HepG2 (cell line): Measurements from ENCODE around the gene MYO7A. TPM values are rescaled to one million over a fixed set of nuclear protein-coding genes. Genes with fewer than 3 reads are reported as not detected.

ENCODE experiments used
- ATAC-seq: fragments of 200-7000 bp; cut with Tn5 transposase; 3 replicates; pipeline ENCODE4 v1.9.1; 2020; ENCODE audit warnings: mild to moderate bottlenecking, moderate library complexity
- BruUV-seq: library from RNA; stranded (reverse); fragments of 400-500 nt; replicated peaks from 2 replicates; lab custom pipeline; 2021; lab: Mats Ljungman, UMichigan
- CTCF ChIA-PET: fragments of 300-600 bp; formaldehyde crosslinking; extraction: SDS; loops from one replicate; lab custom pipeline; 2021; ENCODE audit warnings: low total read pairs, inconsistent platforms, low intra/inter-chr PET ratio; lab: Yijun Ruan, JAX
- POLR2A ChIA-PET: fragments of 350-600 bp; sonication (Branson Sonifier 250); formaldehyde crosslinking; loops from one replicate; lab custom pipeline; 2020; ENCODE audit warnings: antibody characterized with exemption, inconsistent platforms; lab: Yijun Ruan, JAX
- DNase-seq: peaks from one replicate; pipeline ENCODE4 v3.0.0-alpha.2; 2015; ENCODE audit warnings: low spot score
- FAIRE-seq: peaks from 3 replicates; lab custom pipeline; 2011; peaks lifted over from hg19 to GRCh38; lab: Jason Lieb, UNC
- H2AFZ ChIP-seq: one replicate; pipeline ENCODE4 v1.6.1; 2011; ENCODE audit warnings: low read length, inconsistent platforms
- H3K27ac ChIP-seq: fragments of 300-600 bp; 3 replicates; pipeline ENCODE4 v1.8.0; 2011; ENCODE audit warnings: mixed run types, mild to moderate bottlenecking, mixed read lengths, low read length, inconsistent platforms; ENCODE audit not compliant: insufficient read depth; ENCODE audit errors: extremely low read length
- H3K27me3 ChIP-seq, 2 experiments: fragments of 200-600 bp in 1 of 2; 2 replicates in 1 of 2; 3 replicates in 1 of 2; pipeline versions ENCODE4 v1.6.0 to v1.8.0; 2011; ENCODE audit warnings: low read length in 2 of 2, mild to moderate bottlenecking in 2 of 2, moderate library complexity in 2 of 2, inconsistent platforms in 1 of 2; ENCODE audit not compliant: insufficient read depth in 2 of 2, control insufficient read depth in 1 of 2
- H3K36me3 ChIP-seq, 2 experiments: fragments of 200-600 bp in 1 of 2; replicated peaks in 1 of 2; 2 replicates in 1 of 2; 3 replicates in 1 of 2; pipeline versions ENCODE4 v1.5.1 to v1.8.0; 2011; ENCODE audit warnings: low read length in 2 of 2, inconsistent platforms in 1 of 2; ENCODE audit not compliant: insufficient read depth in 2 of 2, control insufficient read depth in 1 of 2
- H3K4me1 ChIP-seq: 2 replicates; pipeline ENCODE4 v1.5.1; 2012; ENCODE audit warnings: low read length, inconsistent platforms; ENCODE audit not compliant: insufficient read depth
- H3K4me2 ChIP-seq: 2 replicates; pipeline ENCODE4 v1.6.0; 2011; ENCODE audit warnings: low read depth, low read length, inconsistent platforms
- H3K4me3 ChIP-seq, 3 experiments: fragments of 200-600 bp in 1 of 3; sonication (generic), shearing (Covaris generic) in 1 of 3; replicated peaks in 1 of 3; 2 replicates each; pipeline ENCODE4 v1.5.1; 2011 to 2016; ENCODE audit warnings: low read length in 3 of 3, inconsistent platforms in 2 of 3, low read depth in 2 of 3, mild to moderate bottlenecking in 2 of 3, control low read depth in 1 of 3, mixed read lengths in 1 of 3; ENCODE audit not compliant: insufficient read depth in 1 of 3
- H3K79me2 ChIP-seq: one replicate; pipeline ENCODE4 v1.6.1; 2011; ENCODE audit warnings: low read length, inconsistent platforms; ENCODE audit not compliant: insufficient read depth
- H3K9ac ChIP-seq: 2 replicates; pipeline ENCODE4 v1.6.0; 2011; ENCODE audit warnings: mild to moderate bottlenecking, low read depth, low read length, inconsistent platforms; ENCODE audit not compliant: insufficient read depth
- H3K9me3 ChIP-seq: 2 replicates; pipeline ENCODE4 v1.5.1; 2012; ENCODE audit warnings: mild to moderate bottlenecking, low read length
- H4K20me1 ChIP-seq: 2 replicates; pipeline ENCODE4 v1.6.0; 2011; ENCODE audit warnings: inconsistent platforms, mild to moderate bottlenecking, low read length, moderate library complexity; ENCODE audit not compliant: insufficient read depth
- ATF7-NPFF ChIP-seq: sonication (generic); formaldehyde crosslinking; IDR thresholded peaks from 2 replicates; pipeline ENCODE4 v1.8.1; 2023; ENCODE audit warnings: mild to moderate bottlenecking, low read depth, missing genetic modification reagents, moderate library complexity
- DMAP1 ChIP-seq: IDR thresholded peaks from 2 replicates; pipeline ENCODE4 v1.6.1; 2016
- HIC2 ChIP-seq: sonication (generic); formaldehyde crosslinking; IDR thresholded peaks from 2 replicates; pipeline ENCODE4 v1.9.0; 2022; ENCODE audit warnings: low read depth, missing genetic modification reagents
- KLF13 ChIP-seq: sonication (generic); formaldehyde crosslinking; IDR thresholded peaks from 2 replicates; pipeline ENCODE4 v1.4.0; 2020; ENCODE audit warnings: mild to moderate bottlenecking, missing genetic modification reagents
- PRDM15 ChIP-seq: sonication (generic); formaldehyde crosslinking; IDR thresholded peaks from 2 replicates; pipeline ENCODE4 v1.4.0; 2020; ENCODE audit warnings: missing genetic modification reagents
- SCMH1 ChIP-seq: sonication (generic); formaldehyde crosslinking; IDR thresholded peaks from 2 replicates; pipeline ENCODE4 v1.9.0; 2021; ENCODE audit warnings: missing genetic modification reagents, mild to moderate bottlenecking, borderline replicate concordance
- THAP11 ChIP-seq: IDR thresholded peaks from 2 replicates; pipeline ENCODE4 v1.6.1; 2016; ENCODE audit warnings: missing biosample characterization, missing genetic modification reagents
- ZNF124 ChIP-seq: sonication (generic); formaldehyde crosslinking; IDR thresholded peaks from 2 replicates; pipeline ENCODE4 v1.4.0; 2020; ENCODE audit warnings: missing genetic modification reagents
- ZNF3 ChIP-seq: IDR thresholded peaks from 2 replicates; pipeline ENCODE4 v1.7.0; 2017; ENCODE audit warnings: inconsistent platforms
- WGBS: methylation state at CpG from one replicate; pipeline ENCODE4 v1.1.6; 2017; ENCODE audit warnings: low lambda C conversion rate; 5-methylcytosine and 5-hydroxymethylcytosine counted together
- in situ Hi-C: cut with HindIII; loops from 2 replicates; pipeline ENCODE4 v1.10.0; 2017; ENCODE audit warnings: low pct_unique_long_range_greater_than_20kb; ENCODE audit not compliant: extremely low pct_ligation_motif_present
- intact Hi-C: fragments of 100-400 bp; cut with micrococcal nuclease; formaldehyde crosslinking; loops from one replicate; pipeline ENCODE4 v1.10.0; 2022; ENCODE audit not compliant: unreplicated experiment
- polyA plus RNA-seq, 8 experiments: library from polyadenylated mRNA; depleted of rRNA in 3 of 8; stranded (reverse) in 7 of 8; unstranded in 1 of 8; fragments of >200 nt; fragmentation: Illumina TruSeq in 4 of 8; extraction: Trizol in 4 of 8; gene quantifications; 2 replicates each; pipeline versions ENCODE4 v1.2.1 to v1.2.3, GENCODE V29; 2011 to 2016; ENCODE audit warnings: low read depth in 4 of 8, missing spikeins in 1 of 8, mixed read lengths in 1 of 8; ENCODE audit not compliant: insufficient read depth in 1 of 8
- total RNA-seq, 5 experiments: library from RNA; depleted of rRNA; stranded (reverse); fragments of >200 nt; fragmentation: Illumina TruSeq; extraction: Trizol; gene quantifications; 2 replicates each; pipeline ENCODE4 v1.2.3, GENCODE V29; 2016; ENCODE audit warnings: low read depth in 1 of 5
- TF ChIP-seq, protein P1 (sequence below): sonication (generic); formaldehyde crosslinking; IDR thresholded peaks from 2 replicates; pipeline ENCODE4 v1.8.1; 2023; ENCODE audit warnings: mild to moderate bottlenecking, missing genetic modification reagents, borderline replicate concordance
- TF ChIP-seq, protein P2 (sequence below): sonication (generic); formaldehyde crosslinking; IDR thresholded peaks from 2 replicates; pipeline ENCODE4 v1.5.1; 2020; ENCODE audit warnings: mild to moderate bottlenecking, missing genetic modification reagents, borderline replicate concordance

Gene MYO7A
- total and polyA plus RNA-seq, 2 of the 13 experiments (the other 11 are each of a cell fraction or from before 2014, with no cell fraction given) = 7.5 to 10.0 TPM

DNA sequence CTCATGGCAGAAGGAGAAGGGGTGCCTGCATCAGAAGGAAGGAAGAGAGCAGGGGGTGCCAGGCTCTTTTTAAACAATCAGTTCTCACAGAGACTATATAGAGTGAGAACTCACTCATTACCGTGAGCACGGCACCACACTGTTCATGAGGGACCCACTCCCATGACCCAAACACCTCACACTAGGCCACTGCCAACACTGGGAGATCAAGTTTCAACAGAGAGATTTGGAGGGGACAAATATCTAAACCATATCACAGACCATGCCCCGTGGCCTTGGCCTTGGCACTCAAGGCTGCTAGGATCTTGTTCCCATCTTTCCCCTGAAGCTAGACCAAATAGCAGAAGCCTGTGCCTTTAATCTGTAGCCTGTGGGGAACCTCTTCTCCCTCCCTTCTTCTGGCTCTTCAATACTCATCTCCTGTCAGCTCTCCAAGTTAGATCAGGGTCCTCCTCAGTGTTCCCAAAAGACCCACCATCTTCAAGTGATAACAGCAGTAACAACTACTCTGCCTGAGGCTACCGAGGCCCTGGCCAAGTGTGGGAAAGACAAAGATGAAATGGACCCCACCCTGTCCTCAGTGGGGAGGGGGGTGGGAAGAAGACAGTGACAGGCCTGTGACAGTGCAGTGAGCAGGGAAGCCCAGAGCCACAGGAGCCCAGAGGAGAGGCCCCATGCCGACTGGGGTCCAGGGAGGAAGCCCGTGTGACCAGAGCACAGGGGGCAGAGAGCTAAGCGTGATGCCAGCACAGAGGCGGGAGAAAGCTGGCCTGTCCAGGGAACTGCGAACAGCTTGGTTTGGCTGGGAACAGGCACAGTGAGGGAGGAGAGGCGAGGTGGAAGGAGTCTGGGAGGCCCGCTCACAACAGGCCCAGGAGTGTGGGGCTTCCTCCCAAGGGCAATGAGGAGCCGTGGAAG lies 72.6 kb downstream of the MYO7A start:
- ATAC-seq (no peak), FAIRE-seq (no peak), DNase-seq (no peak)
- intact Hi-C loops = no loop called here
- Histone ChIP-seq H3K27ac (no peak overlapping the region), H3K9ac (no peak overlapping the region), H3K36me3 (no peaks in the 10 kb centered on the region), H3K4me1 (no peaks in the 10 kb centered on the region), H3K4me2 (no peak overlapping the region), H3K9me3 (no peaks in the 10 kb centered on the region), H3K79me2 (no peaks in the 10 kb centered on the region), H3K27me3 (no peaks in the 10 kb centered on the region), H4K20me1 (no peaks in the 10 kb centered on the region), H3K4me3 (no peak overlapping the region), H2AFZ (no peak overlapping the region)
- ChIA-PET CTCF (no interaction called here), POLR2A (no interaction called here)
- 85% methylated on average over 11 of the region's 12 CpGs for WGBS
- TF ChIP-seq SCMH1 (CRISPR knock-in tag) (no peak), ZNF124 (CRISPR knock-in tag) (no peak), PRDM15 (CRISPR knock-in tag) (no peak), KLF13 (CRISPR knock-in tag) (no peak), DMAP1 (CRISPR knock-in tag) (no peak), HIC2 (CRISPR knock-in tag) (no peak), THAP11 (CRISPR knock-in tag) (no peak), ATF7-NPFF (no peak), ZNF3 (CRISPR knock-in tag) (no peak)
- TF ChIP-seq, protein P1, sequence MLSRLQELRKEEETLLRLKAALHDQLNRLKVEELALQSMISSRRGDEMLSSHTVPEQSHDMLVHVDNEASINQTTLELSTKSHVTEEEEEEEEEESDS = no peak
- TF ChIP-seq, protein P2, sequence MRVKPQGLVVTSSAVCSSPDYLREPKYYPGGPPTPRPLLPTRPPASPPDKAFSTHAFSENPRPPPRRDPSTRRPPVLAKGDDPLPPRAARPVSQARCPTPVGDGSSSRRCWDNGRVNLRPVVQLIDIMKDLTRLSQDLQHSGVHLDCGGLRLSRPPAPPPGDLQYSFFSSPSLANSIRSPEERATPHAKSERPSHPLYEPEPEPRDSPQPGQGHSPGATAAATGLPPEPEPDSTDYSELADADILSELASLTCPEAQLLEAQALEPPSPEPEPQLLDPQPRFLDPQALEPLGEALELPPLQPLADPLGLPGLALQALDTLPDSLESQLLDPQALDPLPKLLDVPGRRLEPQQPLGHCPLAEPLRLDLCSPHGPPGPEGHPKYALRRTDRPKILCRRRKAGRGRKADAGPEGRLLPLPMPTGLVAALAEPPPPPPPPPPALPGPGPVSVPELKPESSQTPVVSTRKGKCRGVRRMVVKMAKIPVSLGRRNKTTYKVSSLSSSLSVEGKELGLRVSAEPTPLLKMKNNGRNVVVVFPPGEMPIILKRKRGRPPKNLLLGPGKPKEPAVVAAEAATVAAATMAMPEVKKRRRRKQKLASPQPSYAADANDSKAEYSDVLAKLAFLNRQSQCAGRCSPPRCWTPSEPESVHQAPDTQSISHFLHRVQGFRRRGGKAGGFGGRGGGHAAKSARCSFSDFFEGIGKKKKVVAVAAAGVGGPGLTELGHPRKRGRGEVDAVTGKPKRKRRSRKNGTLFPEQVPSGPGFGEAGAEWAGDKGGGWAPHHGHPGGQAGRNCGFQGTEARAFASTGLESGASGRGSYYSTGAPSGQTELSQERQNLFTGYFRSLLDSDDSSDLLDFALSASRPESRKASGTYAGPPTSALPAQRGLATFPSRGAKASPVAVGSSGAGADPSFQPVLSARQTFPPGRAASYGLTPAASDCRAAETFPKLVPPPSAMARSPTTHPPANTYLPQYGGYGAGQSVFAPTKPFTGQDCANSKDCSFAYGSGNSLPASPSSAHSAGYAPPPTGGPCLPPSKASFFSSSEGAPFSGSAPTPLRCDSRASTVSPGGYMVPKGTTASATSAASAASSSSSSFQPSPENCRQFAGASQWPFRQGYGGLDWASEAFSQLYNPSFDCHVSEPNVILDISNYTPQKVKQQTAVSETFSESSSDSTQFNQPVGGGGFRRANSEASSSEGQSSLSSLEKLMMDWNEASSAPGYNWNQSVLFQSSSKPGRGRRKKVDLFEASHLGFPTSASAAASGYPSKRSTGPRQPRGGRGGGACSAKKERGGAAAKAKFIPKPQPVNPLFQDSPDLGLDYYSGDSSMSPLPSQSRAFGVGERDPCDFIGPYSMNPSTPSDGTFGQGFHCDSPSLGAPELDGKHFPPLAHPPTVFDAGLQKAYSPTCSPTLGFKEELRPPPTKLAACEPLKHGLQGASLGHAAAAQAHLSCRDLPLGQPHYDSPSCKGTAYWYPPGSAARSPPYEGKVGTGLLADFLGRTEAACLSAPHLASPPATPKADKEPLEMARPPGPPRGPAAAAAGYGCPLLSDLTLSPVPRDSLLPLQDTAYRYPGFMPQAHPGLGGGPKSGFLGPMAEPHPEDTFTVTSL = no peak
- in situ Hi-C loops = no loop called here
- BruUV-seq = no TSS peak
